ENCODE results near the gene SNAI3. TPM values are rescaled to one million over a fixed set of nuclear protein-coding genes. Genes with fewer than 3 reads are reported as not detected.
A peak's percentile ranks its signal among the peaks of the same experiment; 100 is the strongest.

SNAI3 gene
- total and polyA plus RNA-seq, 2 of the 8 experiments (the other 6 are each of a cell fraction or from before 2014, with no cell fraction given): 8.5 to 13.3 TPM

DNA sequence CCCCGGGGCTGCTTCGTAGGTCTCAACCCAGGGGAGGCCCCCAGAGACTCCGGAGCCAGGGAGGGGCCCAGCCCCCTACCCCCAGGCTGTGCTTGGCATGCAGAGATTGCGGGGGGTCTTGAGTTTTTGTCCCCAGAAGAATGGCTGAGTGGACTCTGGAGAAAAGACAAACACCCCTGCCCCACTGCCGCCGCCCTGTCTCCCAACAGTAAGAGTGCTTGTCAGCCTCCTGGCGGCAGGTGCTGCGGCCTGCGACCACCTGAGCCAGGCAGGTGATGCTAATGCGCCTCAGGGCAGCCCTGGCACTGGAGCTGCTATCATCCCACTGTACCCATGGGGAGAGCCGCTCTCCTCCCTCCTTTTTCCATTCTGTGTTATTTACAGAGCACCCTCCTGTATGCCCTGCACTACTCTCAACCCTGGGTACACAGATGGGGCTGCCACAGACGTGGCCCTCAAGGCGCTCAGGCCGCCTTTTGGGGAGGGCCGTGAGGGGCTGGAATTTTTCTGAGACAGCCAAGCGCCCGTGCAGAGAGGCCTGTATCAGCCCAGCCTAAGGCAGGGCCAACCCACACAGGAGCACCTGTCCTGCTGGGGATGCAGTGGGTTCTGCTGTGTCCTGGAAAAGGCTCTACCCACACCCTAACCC, 50.5 kb downstream of the SNAI3 start:
- Histone ChIP-seq H3K27me3 (replicated peaks in 1 of 4; ENCODE audit: control insufficient read depth in 3 of 4, extremely low read depth in 1 of 4, insufficient read depth in 3 of 4, low read length in 3 of 4) (peaks cover 0 to 4% (median 1%) of the 10 kb centered on the region in 4 experiments; a peak in 2 of 7 replicates), H2BK5ac (ENCODE audit: low read depth, low read length) (no peak overlapping the region; the same call in 1 of the 2 replicates), H3K23me2 (ENCODE audit: low read depth, low read length) (peaks cover 10% of the 10 kb centered on the region), H4K8ac (ENCODE audit: extremely low read depth, insufficient read depth, low read length) (no peak overlapping the region), H3K18ac (ENCODE audit: extremely low read depth, low read length) (no peak overlapping the region), H3K14ac (ENCODE audit: insufficient read length) (no peak overlapping the region), H2BK12ac (ENCODE audit: low read depth, low read length) (peak overlapping the region; percentile 39; the same call in 1 of the 2 replicates), H4K5ac (ENCODE audit: insufficient read length, low read depth, low read length) (no peak overlapping the region), H2BK15ac (ENCODE audit: low read length) (no peak overlapping the region), H3K4ac (replicated peaks; ENCODE audit: insufficient read length, low read depth, low read length) (no peak overlapping the region), H2AK5ac (ENCODE audit: low read depth, low read length) (no peak overlapping the region; the same call in 1 of the 2 replicates), H3K56ac (replicated peaks; ENCODE audit: insufficient read length, low read depth, low read length) (no peak overlapping the region), H3K4me3 (ENCODE audit: extremely low read depth in 1 of 4, insufficient read depth in 2 of 4, low read depth in 3 of 4, low read length in 4 of 4) (no peak overlapping the region), H4K91ac (replicated peaks; ENCODE audit: insufficient read length, low read length) (no peak overlapping the region), H3K79me1 (ENCODE audit: low read depth, low read length) (no peaks in the 10 kb centered on the region), H2AFZ (ENCODE audit: low read length) (no peak overlapping the region), H3K23ac (ENCODE audit: insufficient read length) (no peak overlapping the region), H2BK120ac (replicated peaks; ENCODE audit: low read depth, low read length) (no peak overlapping the region), H4K20me1 (replicated peaks in 1 of 2; ENCODE audit: control insufficient read depth in 1 of 2, insufficient read depth in 2 of 2, low read length in 2 of 2) (peaks cover 0 to 3% of the 10 kb centered on the region in 2 experiments), H2BK20ac (ENCODE audit: low read length) (no peak overlapping the region), H3K4me1 (replicated peaks in 1 of 4; ENCODE audit: control insufficient read depth in 3 of 4, insufficient read depth in 4 of 4, low read length in 3 of 4) (peaks cover 5 to 49% (median 31%) of the 10 kb centered on the region in 4 experiments), H3K9me3 (ENCODE audit: insufficient read depth in 2 of 2, low read depth in 1 of 2, low read length in 1 of 2) (no peaks in the 10 kb centered on the region), H3K36me3 (ENCODE audit: control insufficient read depth in 2 of 4, insufficient read depth in 4 of 4, low read length in 3 of 4) (peaks cover 0 to 12% (median 5%) of the 10 kb centered on the region in 4 experiments; a peak in 3 of 8 replicates), H3K79me2 (ENCODE audit: control insufficient read depth in 1 of 2, insufficient read depth in 2 of 2, low read length in 2 of 2) (no peaks in the 10 kb centered on the region), H3K9ac (replicated peaks in 1 of 4; ENCODE audit: extremely low read depth in 1 of 4, low read depth in 3 of 4, low read length in 3 of 4) (no peak overlapping the region), H3K27ac (ENCODE audit: low read depth, low read length) (no peak overlapping the region), H3K4me2 (ENCODE audit: insufficient read depth in 1 of 2, low read depth in 2 of 2, low read length in 2 of 2) (peak overlapping the region in 1 of 2 experiments; percentile 60; a peak in 2 of 4 replicates)
- FAIRE-seq (no peak), DNase-seq (ENCODE audit: low read depth in 1 of 2, low spot score in 2 of 2) (no peak)
- TF ChIP-seq CTCF (IDR thresholded peaks at IDR 0.05; ENCODE audit: control extremely low read depth in 1 of 3, insufficient read depth in 1 of 3, low read depth in 1 of 3, low read length in 3 of 3): peak in 1 of 3 experiments; percentile 26; a peak in 1 of 4 replicates
- TF ChIP-seq, protein P1, sequence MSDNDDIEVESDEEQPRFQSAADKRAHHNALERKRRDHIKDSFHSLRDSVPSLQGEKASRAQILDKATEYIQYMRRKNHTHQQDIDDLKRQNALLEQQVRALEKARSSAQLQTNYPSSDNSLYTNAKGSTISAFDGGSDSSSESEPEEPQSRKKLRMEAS (IDR thresholded peaks at IDR 0.05): peak; percentile 18; the same call in 1 of the 2 replicates
- no peak for TF ChIP-seq BRCA1 (IDR thresholded peaks at IDR 0.05; ENCODE audit: low read depth, low read length)
- TF ChIP-seq CHD2 (IDR thresholded peaks at IDR 0.05; ENCODE audit: low read length): no peak
- CTCF ChIA-PET (ENCODE audit: partially characterized antibody): interaction anchor here (2.3 kb wide), 1 partner anchor 36 kb away, joined by 12 read pairs; no protein-coding TSS in a partner anchor
- POLR2A ChIA-PET (ENCODE audit: partially characterized antibody): interaction anchor here (1.1 kb wide), 1 partner anchor 19 kb away, joined by 3 read pairs; no protein-coding TSS in a partner anchor
- 91% methylated on average over 17 of the region's 17 CpGs; no CpG with 5 or more reads in 1 of the 2 experiments for WGBS, 2 experiments (ENCODE audit: extremely low coverage in 1 of 2, insufficient coverage in 1 of 2, insufficient read length in 1 of 2, insufficient replicate concordance in 2 of 2, low coverage in 1 of 2, low lambda C conversion rate in 2 of 2, missing lambda C conversion rate in 1 of 2)

All from H1 (cell line).